22Rv1 (cell line): ENCODE results near the gene BST1.

Experiments used
- H3K27ac ChIP-seq: fragments of 450-650 bp; 2 replicates; pipeline ENCODE4 v1.5.1; 2017
- ZFX ChIP-seq: fragments of 450-650 bp; IDR thresholded peaks from 2 replicates; pipeline ENCODE4 v1.6.1; 2017; ENCODE audit warnings: antibody characterized with exemption, borderline replicate concordance
- TF ChIP-seq, protein P1 (sequence below): fragments of 450-650 bp; IDR thresholded peaks from 2 replicates; pipeline ENCODE4 v1.5.1; 2017; ENCODE audit warnings: mild to moderate bottlenecking

Gene BST1

GRCh38 chr4:15695240-15695699 lies 7.6 kb upstream of the BST1 start:
- no peak overlapping the region for H3K27ac ChIP-seq

GRCh38 chr4:15695729-15696128 lies 7.1 kb upstream of the BST1 start:
- H3K27ac ChIP-seq: no peak overlapping the region
- TF ChIP-seq, protein P1, sequence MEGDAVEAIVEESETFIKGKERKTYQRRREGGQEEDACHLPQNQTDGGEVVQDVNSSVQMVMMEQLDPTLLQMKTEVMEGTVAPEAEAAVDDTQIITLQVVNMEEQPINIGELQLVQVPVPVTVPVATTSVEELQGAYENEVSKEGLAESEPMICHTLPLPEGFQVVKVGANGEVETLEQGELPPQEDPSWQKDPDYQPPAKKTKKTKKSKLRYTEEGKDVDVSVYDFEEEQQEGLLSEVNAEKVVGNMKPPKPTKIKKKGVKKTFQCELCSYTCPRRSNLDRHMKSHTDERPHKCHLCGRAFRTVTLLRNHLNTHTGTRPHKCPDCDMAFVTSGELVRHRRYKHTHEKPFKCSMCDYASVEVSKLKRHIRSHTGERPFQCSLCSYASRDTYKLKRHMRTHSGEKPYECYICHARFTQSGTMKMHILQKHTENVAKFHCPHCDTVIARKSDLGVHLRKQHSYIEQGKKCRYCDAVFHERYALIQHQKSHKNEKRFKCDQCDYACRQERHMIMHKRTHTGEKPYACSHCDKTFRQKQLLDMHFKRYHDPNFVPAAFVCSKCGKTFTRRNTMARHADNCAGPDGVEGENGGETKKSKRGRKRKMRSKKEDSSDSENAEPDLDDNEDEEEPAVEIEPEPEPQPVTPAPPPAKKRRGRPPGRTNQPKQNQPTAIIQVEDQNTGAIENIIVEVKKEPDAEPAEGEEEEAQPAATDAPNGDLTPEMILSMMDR: no peak
- no peak for TF ChIP-seq ZFX

More at GRCh38 chr4:15695240-15695699, 7.6 kb upstream of the BST1 start:
- TF ChIP-seq, protein P1: no peak
- TF ChIP-seq ZFX: no peak

DNA sequence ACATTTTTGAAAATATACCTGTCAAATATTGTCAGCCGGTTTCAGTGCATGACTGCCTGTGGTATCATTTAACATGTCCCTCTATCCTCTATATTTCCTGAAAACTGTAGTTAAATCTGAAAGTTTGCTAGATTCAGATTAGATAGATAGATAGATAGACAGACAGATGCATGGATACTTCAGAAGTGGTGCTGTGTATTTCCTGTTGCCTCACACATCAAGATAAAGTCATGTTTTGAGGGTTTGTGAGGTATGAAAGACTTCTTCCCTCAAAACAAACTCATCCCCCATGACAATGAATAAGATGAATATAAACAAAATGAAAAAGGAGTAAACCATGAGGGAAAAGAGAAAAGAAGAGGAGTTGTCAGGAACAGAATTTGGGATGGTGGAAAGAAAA lies 6.0 kb upstream of the BST1 start:
- TF ChIP-seq, protein P1: no peak
- H3K27ac ChIP-seq: no peak overlapping the region

DNA sequence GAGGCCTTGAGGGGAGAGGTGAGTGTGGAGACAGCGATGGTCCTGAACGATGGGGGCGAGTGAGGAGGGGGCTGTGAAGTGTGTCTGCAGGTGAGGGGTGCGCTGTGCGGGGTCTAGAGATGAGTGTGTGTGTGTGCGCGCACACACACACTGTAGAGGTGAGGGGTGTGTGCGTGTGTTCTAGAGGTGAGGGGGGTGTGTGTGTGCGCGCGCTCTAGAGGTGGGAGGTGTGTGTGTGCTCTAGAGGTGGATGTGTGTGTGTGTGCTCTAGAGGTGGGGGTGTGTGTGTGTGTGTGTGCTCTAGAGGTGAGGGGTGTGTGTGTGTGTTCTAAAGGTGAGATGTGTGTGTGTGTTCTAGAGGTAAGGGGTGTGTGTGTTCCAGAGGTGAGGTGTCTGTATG lies 574 bp downstream of the BST1 start:
- H3K27ac ChIP-seq: no peak overlapping the region
- TF ChIP-seq, protein P1: no peak
- TF ChIP-seq ZFX: no peak

GRCh38 chr4:15704129-15704528 lies 1.3 kb downstream of the BST1 start:
- no peak for TF ChIP-seq ZFX
- TF ChIP-seq, protein P1: no peak
- no peak overlapping the region for H3K27ac ChIP-seq

GRCh38 chr4:15706646-15707362 lies 3.9 kb downstream of the BST1 start:
- H3K27ac ChIP-seq: no peak overlapping the region
- TF ChIP-seq, protein P1: no peak
- TF ChIP-seq ZFX: no peak

DNA sequence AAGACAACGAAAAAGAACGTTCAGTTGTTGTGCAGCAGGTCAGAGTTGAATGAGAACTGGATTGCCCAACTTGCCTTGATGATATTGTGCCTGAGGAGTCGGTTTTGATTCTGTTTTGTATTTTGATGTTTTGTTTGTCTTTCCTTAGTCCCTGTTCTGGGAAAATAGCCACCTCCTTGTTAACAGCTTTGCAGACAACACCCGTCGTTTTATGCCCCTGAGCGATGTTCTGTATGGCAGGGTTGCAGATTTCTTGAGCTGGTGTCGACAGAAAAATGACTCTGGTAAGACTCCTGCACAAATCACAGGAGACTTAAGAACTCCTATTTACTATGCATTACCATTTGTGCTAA lies 4.5 kb downstream of the BST1 start:
- H3K27ac ChIP-seq: no peak overlapping the region
- TF ChIP-seq, protein P1: no peak
- TF ChIP-seq ZFX: no peak
